Measurements from ENCODE around the gene CEBPB. TPM values are rescaled to one million over a fixed set of nuclear protein-coding genes. Genes with fewer than 3 reads are reported as not detected.
"Not testable (repeated sequence)": the region's sequence is repeated elsewhere in the genome, so short reads cannot be mapped to it uniquely, and the experiment has no call there.

Gene CEBPB
- total RNA-seq, 1 experiment from 2014 or later: 137 TPM

DNA sequence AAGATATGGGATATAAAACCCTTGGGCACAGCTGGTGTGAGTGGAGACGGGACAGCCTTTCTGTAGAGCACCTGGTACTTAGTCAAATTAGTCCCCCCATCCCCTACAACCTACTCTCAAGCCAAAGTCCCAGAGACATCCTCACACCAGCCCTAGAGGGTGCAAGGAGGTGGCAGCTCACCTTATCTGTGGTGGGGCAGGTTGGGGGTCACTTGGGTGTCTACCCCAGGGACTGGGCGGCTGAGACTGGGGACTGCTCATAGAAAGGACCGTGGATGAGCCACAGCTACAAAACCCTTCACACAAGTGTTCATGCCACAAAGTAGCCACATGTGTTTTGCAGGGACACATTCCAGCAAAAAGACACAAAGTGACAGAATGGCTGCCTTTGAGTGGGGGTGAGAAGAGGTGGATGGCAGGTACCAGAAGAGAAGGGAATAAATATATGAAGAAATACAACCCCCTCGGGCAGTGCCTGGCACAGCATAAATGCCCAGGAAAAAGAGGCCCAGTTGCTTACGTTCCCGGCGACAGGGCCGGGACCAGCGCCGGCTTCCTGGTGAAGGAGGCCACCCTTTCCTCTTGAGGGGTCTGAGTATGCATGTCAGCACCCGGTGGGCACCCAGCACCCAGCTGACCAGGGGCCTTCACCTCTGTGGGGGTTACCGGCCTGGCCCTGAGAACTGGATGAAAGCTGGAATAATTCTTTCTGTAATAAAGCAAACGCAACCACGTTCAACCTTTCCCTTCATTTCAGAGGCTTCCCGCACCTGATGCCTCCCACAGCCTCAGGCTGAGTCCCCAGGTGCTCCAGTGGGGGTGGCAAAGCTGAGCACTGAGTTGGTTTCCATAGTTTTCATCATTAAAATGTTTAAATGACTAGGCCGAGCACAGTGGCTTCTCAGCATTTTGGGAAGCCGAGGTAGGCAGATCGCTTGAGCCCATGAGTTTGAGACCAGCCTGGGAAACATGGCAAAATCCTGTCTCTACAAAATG lies 14.4 kb upstream of the CEBPB start:
- Mint-ChIP-seq H3K4me1 (ENCODE audit: low read depth, unreplicated experiment) (peaks cover 18% of the 10 kb centered on the region), H3K27ac (ENCODE audit: unreplicated experiment) (no peak overlapping the region), H3K36me3 (ENCODE audit: insufficient read depth, unreplicated experiment) (peaks cover 24% of the 10 kb centered on the region), H3K4me3 (ENCODE audit: low read depth, unreplicated experiment) (no peak overlapping the region), H3K9me3 (ENCODE audit: low read depth, unreplicated experiment) (no peaks in the 10 kb centered on the region), H3K27me3 (ENCODE audit: unreplicated experiment) (no peaks in the 10 kb centered on the region)
- CTCF ChIA-PET: interaction anchor here (0.6 to 4.2 kb wide), 4 partner anchors 10 to 275 kb away, joined by 3 to 48 read pairs (median 6); no protein-coding TSS in a partner anchor
- intact Hi-C loops (cut with micrococcal nuclease; ENCODE audit: unreplicated experiment): no loop called here
- TF ChIP-seq, protein P1, sequence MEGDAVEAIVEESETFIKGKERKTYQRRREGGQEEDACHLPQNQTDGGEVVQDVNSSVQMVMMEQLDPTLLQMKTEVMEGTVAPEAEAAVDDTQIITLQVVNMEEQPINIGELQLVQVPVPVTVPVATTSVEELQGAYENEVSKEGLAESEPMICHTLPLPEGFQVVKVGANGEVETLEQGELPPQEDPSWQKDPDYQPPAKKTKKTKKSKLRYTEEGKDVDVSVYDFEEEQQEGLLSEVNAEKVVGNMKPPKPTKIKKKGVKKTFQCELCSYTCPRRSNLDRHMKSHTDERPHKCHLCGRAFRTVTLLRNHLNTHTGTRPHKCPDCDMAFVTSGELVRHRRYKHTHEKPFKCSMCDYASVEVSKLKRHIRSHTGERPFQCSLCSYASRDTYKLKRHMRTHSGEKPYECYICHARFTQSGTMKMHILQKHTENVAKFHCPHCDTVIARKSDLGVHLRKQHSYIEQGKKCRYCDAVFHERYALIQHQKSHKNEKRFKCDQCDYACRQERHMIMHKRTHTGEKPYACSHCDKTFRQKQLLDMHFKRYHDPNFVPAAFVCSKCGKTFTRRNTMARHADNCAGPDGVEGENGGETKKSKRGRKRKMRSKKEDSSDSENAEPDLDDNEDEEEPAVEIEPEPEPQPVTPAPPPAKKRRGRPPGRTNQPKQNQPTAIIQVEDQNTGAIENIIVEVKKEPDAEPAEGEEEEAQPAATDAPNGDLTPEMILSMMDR (IDR thresholded peaks at IDR 0.05; ENCODE audit: unreplicated experiment): no peak
- no TSS peak for BruUV-seq (replicated peaks)
- no peak for DNase-seq

DNA sequence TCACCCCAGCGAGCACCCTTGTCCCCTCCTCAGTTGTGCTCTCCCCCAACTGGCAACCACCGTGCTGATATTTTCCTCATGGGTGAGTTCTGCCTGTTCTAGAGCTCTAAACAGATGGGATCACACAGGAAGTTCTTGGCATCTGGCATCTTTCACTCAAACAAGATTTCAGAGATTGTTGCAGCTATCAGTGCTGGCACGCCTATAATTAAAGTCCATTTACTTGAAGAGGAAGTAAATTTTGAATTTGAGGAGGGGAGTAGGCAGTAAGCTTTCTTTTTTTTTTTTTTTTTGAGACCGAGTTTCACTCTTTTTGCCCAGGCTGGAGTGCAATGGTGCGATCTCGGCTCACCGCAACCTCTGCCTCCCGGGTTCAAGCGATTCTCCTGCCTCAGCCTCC lies 12.0 kb upstream of the CEBPB start:
- intact Hi-C loops (cut with micrococcal nuclease; ENCODE audit: unreplicated experiment): loop anchor here (2.0 kb wide), 1 partner anchor 58 kb away; no protein-coding TSS in a partner anchor
- DNase-seq; BruUV-seq (replicated peaks); H3K27ac Mint-ChIP-seq (ENCODE audit: unreplicated experiment); H3K27me3 Mint-ChIP-seq (ENCODE audit: unreplicated experiment); H3K4me1 Mint-ChIP-seq (ENCODE audit: low read depth, unreplicated experiment); H3K4me3 Mint-ChIP-seq (ENCODE audit: low read depth, unreplicated experiment); H3K9me3 Mint-ChIP-seq (ENCODE audit: low read depth, unreplicated experiment): not testable (repeated sequence)
- CTCF ChIA-PET: interaction anchor here (0.6 to 4.2 kb wide), 15 partner anchors 9 to 1547 kb away, joined by 3 to 48 read pairs (median 5); partner anchors contain the start of genes PEDS1 and UBE2V1
- H3K36me3 Mint-ChIP-seq (ENCODE audit: insufficient read depth, unreplicated experiment): peaks cover 19% of the 10 kb centered on the region

DNA sequence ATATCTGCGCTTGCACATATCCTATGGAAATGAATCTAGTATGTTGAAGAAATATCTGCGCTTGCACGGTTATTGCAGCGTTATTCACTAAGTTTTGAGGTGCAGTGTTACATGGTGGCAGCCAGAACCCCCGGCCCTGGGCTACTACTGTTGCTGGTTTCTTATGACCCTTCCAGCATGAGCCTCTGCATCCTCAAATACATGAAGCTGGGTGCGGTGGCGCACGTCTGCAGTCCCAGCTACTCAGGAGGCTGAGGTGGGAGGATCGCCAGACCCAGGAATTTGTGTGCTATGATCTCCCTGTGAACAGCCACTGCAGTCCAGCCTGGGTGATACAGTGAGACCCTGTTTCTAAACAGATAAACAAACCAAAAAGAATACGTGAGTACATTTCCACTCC lies 9.3 kb upstream of the CEBPB start:
- no TSS peak for BruUV-seq (replicated peaks)
- no peak overlapping the region for H3K27ac Mint-ChIP-seq (ENCODE audit: unreplicated experiment)
- H3K4me1 Mint-ChIP-seq (ENCODE audit: low read depth, unreplicated experiment): peaks cover 19% of the 10 kb centered on the region
- CTCF ChIA-PET: interaction anchor here (0.5 to 0.8 kb wide), 2 partner anchors 61 to 598 kb away, joined by 3 read pairs; no protein-coding TSS in a partner anchor
- H3K36me3 Mint-ChIP-seq (ENCODE audit: insufficient read depth, unreplicated experiment): peaks cover 22% of the 10 kb centered on the region
- no peaks in the 10 kb centered on the region for H3K27me3 Mint-ChIP-seq (ENCODE audit: unreplicated experiment)
- intact Hi-C loops (cut with micrococcal nuclease; ENCODE audit: unreplicated experiment): no loop called here
- TF ChIP-seq, protein P1 (IDR thresholded peaks at IDR 0.05; ENCODE audit: unreplicated experiment): no peak
- H3K9me3 Mint-ChIP-seq (ENCODE audit: low read depth, unreplicated experiment): no peaks in the 10 kb centered on the region
- DNase-seq: no peak
- H3K4me3 Mint-ChIP-seq (ENCODE audit: low read depth, unreplicated experiment): no peak overlapping the region

DNA sequence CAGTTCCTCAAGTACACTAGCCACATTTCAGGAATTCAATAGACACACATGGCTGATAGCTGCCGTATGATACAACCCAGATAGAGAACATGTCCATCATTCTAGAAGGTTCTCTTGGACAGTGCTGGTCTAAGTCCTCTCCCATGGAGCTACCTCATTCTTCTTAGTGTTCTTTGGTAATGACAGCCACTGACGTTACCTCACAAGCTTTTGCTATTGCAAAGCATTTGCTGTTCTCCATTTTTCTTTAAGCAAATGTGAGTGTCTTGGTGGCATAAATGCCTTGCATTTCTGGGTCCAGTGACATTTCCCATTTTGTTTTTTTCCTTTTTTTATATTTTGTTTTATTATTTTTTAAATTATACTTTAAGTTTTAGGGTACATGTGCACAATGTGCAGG lies 8.3 kb upstream of the CEBPB start:
- Mint-ChIP-seq H3K9me3 (ENCODE audit: low read depth, unreplicated experiment) (no peaks in the 10 kb centered on the region), H3K36me3 (ENCODE audit: insufficient read depth, unreplicated experiment) (peaks cover 22% of the 10 kb centered on the region), H3K27me3 (ENCODE audit: unreplicated experiment) (no peaks in the 10 kb centered on the region), H3K4me3 (ENCODE audit: low read depth, unreplicated experiment) (no peak overlapping the region), H3K4me1 (ENCODE audit: low read depth, unreplicated experiment) (peaks cover 29% of the 10 kb centered on the region), H3K27ac (ENCODE audit: unreplicated experiment) (no peak overlapping the region)
- TF ChIP-seq, protein P1 (IDR thresholded peaks at IDR 0.05; ENCODE audit: unreplicated experiment): no peak
- no TSS peak for BruUV-seq (replicated peaks)
- intact Hi-C loops (cut with micrococcal nuclease; ENCODE audit: unreplicated experiment): no loop called here
- CTCF ChIA-PET: interaction anchor here (0.7 to 1.2 kb wide), 2 partner anchors 10 to 111 kb away, joined by 3 to 5 read pairs; no protein-coding TSS in a partner anchor
- DNase-seq: no peak

Measured in Calu3 (cell line).